BE2C (cell line): ENCODE data around the gene MAP10. TPM values are rescaled to one million over a fixed set of nuclear protein-coding genes. Genes with fewer than 3 reads are reported as not detected.

Source experiments
- DNase-seq: peaks from one replicate; pipeline ENCODE4 v3.0.0-alpha.2; 2020
- H3K27me3 ChIP-seq: fragments of 250-450 bp; sonication (Bioruptor Pico); 2 replicates; pipeline ENCODE4 v1.5.1; 2020; ENCODE audit warnings: mild to moderate bottlenecking
- H3K36me3 ChIP-seq: fragments of 250-450 bp; sonication (Bioruptor Pico); 2 replicates; pipeline ENCODE4 v1.5.1; 2020; ENCODE audit warnings: mild to moderate bottlenecking
- H3K4me1 ChIP-seq: fragments of 250-450 bp; sonication (Bioruptor Pico); 2 replicates; pipeline ENCODE4 v1.5.1; 2020
- H3K4me3 ChIP-seq: 2 replicates; pipeline ENCODE4 v1.5.1; 2011; ENCODE audit warnings: low read depth, low read length
- H3K9me3 ChIP-seq: fragments of 250-450 bp; sonication (Bioruptor Pico); 2 replicates; pipeline ENCODE4 v1.5.1; 2020
- CTCF ChIP-seq: IDR thresholded peaks from 2 replicates; pipeline ENCODE4 v1.5.1; 2012; ENCODE audit warnings: mild to moderate bottlenecking, low read depth, low read length
- polyA plus RNA-seq: library from polyadenylated mRNA; unstranded; fragments of >200 nt; gene quantifications from one replicate; pipeline ENCODE4 v1.2.1, GENCODE V29; 2012; ENCODE audit warnings: low read depth, missing spikeins; ENCODE audit not compliant: insufficient read length, insufficient read depth

MAP10 gene, protein sequence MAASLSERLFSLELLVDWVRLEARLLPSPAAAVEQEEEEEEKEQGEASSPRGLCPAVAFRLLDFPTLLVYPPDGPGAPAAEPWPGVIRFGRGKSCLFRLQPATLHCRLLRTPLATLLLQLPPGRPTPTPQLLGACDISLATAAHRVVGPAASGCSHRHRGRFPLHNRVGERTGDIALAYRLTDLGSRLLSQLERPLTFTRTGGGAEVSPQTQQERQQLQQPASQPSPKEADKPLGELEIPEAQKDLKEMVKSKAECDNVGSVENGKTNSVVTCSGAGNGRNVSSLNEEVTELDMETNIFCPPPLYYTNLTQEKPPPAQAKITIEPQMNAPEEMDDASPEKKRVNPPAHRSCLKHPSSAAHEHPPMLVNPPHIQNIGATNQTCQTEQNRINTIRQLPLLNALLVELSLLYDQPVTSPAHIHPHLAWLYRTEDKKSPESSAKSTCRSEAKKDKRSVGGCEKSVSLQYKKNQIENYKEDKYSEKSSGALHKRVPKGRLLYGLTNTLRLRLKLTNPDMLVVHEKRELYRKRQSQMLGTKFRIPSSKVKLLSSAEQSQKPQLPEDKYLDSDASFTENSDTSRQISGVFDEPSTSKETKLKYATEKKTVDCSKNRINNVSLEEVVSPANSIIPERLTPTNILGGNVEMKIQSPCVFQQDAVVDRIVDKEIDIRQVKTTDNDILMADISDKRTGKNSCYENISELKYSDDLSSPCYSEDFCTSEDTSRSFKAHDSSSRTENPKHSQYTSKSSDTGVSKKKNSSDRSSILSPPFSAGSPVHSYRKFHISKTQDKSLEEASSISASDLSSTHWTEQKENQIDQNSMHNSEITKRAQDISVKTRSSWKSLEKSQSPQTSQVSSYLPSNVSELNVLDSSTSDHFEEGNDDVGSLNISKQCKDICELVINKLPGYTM
- polyA plus RNA-seq, result 8.0 TPM

GRCh38 chr1:232805269-232806185 is at the start of gene MAP10:
TSS of gene MAP10 (plus strand) at chr1:232805416. CDS start at chr1:232805450, 34 bp downstream.
- H3K27me3 ChIP-seq, result no peaks in the 10 kb centered on the region
- 0 out of 2 replicates have a peak, but pooled peaks cover 4% of the 10 kb centered on the region for H3K36me3 ChIP-seq
- peak within 1 kb of the TSS; percentile 81 for H3K4me3 ChIP-seq
- H3K4me1 ChIP-seq, result peaks cover 4% of the 10 kb centered on the region; the same call in 1 of the 2 replicates
- no peak for TF ChIP-seq CTCF
- no peaks in the 10 kb centered on the region for H3K9me3 ChIP-seq
- peak; percentile 90 for DNase-seq

GRCh38 chr1:232764458-232765251 is 40.6 kb upstream of the MAP10 start:
- no peak for DNase-seq
- Histone ChIP-seq H3K4me3 (no peak overlapping the region), H3K9me3 (no peaks in the 10 kb centered on the region), H3K27me3 (no peaks in the 10 kb centered on the region), H3K4me1 (no peaks in the 10 kb centered on the region), H3K36me3 (no peaks in the 10 kb centered on the region)
- TF ChIP-seq CTCF, result no peak

DNA sequence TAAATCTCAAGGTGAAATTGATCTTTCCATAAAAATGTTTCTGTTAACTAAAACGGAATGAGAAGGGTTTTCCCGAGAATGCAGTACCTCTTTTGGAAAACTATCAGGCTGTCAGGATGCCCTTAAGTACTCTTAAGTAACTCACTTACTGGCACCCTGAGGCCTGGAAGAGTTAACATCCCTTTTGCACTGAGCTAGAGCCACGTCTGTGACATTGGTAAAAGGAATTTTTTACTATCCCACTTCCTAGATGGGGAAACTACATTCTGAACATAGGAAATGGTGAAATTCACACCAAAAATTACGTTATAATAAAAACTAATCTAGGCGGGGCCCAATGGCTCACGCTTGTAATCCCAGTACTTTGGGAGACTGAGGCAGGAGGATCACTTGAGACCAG is 39.7 kb upstream of the MAP10 start:
- no peak for TF ChIP-seq CTCF
- no peaks in the 10 kb centered on the region for H3K9me3 ChIP-seq
- H3K27me3 ChIP-seq, result no peaks in the 10 kb centered on the region
- no peaks in the 10 kb centered on the region for H3K4me1 ChIP-seq
- H3K4me3 ChIP-seq, result no peak overlapping the region
- DNase-seq, result no peak
- no peaks in the 10 kb centered on the region for H3K36me3 ChIP-seq

- DNase-seq, result no peak
- no peaks in the 10 kb centered on the region for H3K36me3 ChIP-seq
- no peak overlapping the region for H3K4me3 ChIP-seq
- no peaks in the 10 kb centered on the region for H3K4me1 ChIP-seq
- TF ChIP-seq CTCF, result no peak
- H3K27me3 ChIP-seq, result no peaks in the 10 kb centered on the region
- H3K9me3 ChIP-seq, result no peaks in the 10 kb centered on the region
Measured at GRCh38 chr1:232766241-232766890, 38.9 kb upstream of the MAP10 start.

GRCh38 chr1:232766904-232767303 is 38.3 kb upstream of the MAP10 start:
- TF ChIP-seq CTCF, result no peak
- no peaks in the 10 kb centered on the region for H3K27me3 ChIP-seq
- no peaks in the 10 kb centered on the region for H3K9me3 ChIP-seq
- H3K4me1 ChIP-seq, result no peaks in the 10 kb centered on the region
- no peaks in the 10 kb centered on the region for H3K36me3 ChIP-seq
- DNase-seq, result no peak
- no peak overlapping the region for H3K4me3 ChIP-seq
